ENCODE data around the gene DAZL.

DAZL gene

DNA sequence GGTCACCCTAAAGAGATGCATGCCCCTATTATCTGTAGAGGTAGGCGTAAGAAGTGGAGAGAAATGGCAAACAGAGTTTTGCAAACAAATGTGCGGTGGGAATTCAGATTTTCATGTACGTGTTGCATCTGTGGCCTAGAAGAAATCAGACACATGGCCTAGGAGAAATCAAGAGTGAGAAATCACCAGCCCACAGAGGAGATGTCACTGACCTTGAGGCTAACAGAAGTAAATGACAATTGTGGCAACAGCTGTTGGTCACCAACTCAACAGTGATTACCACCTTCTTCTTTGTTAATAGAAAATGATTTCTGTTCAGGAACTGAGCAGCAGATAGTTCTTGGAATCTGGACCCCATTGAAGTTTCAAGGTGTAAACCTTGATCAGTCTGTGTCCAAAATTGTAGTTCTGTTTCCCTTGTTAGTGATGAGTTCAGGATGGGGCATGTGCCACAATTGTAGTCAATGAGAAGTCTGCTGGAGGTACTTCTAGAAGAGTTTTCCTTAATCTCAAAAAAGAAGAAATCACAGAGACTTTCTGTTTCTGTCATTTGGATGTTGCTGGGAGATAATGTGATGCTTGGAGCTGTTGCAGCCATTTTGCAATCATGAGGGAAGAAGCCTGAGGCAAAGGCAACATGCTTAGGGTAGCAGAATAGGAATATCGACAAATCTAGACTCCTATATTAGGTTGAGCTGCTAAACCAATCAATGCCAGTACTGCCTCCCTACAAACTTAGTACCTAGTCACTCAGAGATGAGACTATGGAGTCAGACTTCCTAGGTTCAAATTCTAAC is 57.5 kb downstream of the DAZL start:
- no peak overlapping the region for H3K27ac Mint-ChIP-seq
- no peak for TF ChIP-seq CTCF (IDR thresholded peaks at IDR 0.05)
- peaks cover 8% of the 10 kb centered on the region for H3K9me3 Mint-ChIP-seq
- peaks cover 2% of the 10 kb centered on the region for H3K27me3 Mint-ChIP-seq (ENCODE audit: low read depth, poor library complexity)
- peaks cover 17% of the 10 kb centered on the region for H3K4me1 Mint-ChIP-seq
- no peak for DNase-seq
- H3K36me3 Mint-ChIP-seq (ENCODE audit: low read depth): no peaks in the 10 kb centered on the region
- H3K4me3 Mint-ChIP-seq: no peak overlapping the region

DNA sequence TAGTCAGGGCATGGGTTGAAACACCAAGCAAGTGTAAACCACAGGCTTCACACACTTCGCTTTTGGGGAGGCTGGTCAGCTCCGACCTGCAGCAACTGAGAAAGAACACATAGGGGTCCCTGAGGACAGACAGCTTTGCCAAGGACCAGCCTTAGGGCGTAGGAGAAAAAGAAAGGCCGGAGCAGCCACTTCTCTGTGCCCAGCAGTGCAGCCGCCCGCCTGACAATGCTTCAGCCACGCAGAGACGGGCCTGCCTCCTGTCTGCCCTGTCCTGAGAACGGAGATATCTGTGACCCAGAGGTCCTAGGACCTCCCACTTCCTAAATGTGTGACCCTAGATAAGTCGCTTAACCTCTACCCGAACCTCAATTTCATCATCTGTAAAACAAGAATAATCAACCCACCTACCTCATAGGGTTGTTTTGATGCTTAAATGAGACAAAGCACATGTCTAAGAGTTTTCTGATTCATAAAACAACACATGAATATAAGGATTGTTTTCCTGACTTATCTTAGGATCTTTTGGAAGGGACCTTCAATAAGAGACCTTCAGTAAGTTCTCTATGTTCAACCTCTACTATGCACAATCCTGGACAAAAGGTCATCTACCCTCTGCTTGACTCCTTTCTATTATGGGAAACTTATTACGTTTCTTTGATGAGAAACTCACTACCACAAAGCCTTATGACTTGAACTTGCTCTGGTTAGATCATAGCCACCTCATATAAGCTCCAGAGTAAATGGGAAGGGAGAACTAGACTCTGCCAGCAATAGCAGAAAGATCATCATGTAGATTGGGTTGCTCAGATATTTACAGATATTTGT is 58.8 kb downstream of the DAZL start:
- H3K4me3 Mint-ChIP-seq: no peak overlapping the region
- no peak for TF ChIP-seq CTCF (IDR thresholded peaks at IDR 0.05)
- H3K9me3 Mint-ChIP-seq: peaks cover 8% of the 10 kb centered on the region
- no peak overlapping the region for H3K27ac Mint-ChIP-seq
- H3K27me3 Mint-ChIP-seq (ENCODE audit: low read depth, poor library complexity): peaks cover 5% of the 10 kb centered on the region
- no peaks in the 10 kb centered on the region for H3K36me3 Mint-ChIP-seq (ENCODE audit: low read depth)
- DNase-seq: no peak
- peaks cover 17% of the 10 kb centered on the region for H3K4me1 Mint-ChIP-seq

DNA sequence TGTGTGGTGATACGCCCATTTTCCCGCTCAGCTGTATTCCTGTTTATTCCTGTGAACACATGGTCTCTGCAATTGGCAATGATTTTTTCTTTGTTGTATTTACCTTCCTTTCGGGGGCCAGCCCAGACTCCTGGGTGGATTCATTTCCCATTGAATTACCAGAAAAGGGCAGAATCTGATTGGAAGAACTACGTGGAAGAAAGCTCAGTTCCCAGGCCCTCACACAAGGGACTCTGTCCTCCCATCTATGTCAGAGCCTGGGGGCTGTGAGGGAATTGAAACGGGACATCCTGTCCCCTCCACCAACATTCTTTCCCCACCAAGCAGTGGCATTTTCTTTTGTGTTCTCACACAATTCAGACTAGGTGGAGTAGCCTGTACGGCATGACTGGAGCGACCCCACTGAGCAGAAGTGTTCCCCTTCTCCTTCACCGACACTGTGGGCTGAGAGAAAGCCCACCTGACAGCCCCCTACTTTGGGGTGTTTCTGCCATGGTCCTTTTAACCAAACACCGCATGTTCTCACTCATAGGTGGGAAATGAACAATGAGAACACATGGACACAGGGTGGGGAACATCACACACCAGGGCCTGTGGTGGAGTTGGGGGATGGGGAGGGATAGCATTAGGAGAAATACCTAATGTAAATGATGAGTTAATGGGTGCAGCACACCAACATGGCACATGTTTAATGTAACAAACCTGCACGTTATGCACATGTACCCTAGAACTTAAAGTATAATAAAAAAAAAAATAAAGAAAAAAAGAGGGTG is 59.6 kb downstream of the DAZL start:
- peaks cover 8% of the 10 kb centered on the region for H3K9me3 Mint-ChIP-seq
- no peak for DNase-seq
- no peaks in the 10 kb centered on the region for H3K36me3 Mint-ChIP-seq (ENCODE audit: low read depth)
- peaks cover 5% of the 10 kb centered on the region for H3K27me3 Mint-ChIP-seq (ENCODE audit: low read depth, poor library complexity)
- no peak for TF ChIP-seq CTCF (IDR thresholded peaks at IDR 0.05)
- peaks cover 12% of the 10 kb centered on the region for H3K4me1 Mint-ChIP-seq
- H3K4me3 Mint-ChIP-seq: no peak overlapping the region
- no peak overlapping the region for H3K27ac Mint-ChIP-seq

DNA sequence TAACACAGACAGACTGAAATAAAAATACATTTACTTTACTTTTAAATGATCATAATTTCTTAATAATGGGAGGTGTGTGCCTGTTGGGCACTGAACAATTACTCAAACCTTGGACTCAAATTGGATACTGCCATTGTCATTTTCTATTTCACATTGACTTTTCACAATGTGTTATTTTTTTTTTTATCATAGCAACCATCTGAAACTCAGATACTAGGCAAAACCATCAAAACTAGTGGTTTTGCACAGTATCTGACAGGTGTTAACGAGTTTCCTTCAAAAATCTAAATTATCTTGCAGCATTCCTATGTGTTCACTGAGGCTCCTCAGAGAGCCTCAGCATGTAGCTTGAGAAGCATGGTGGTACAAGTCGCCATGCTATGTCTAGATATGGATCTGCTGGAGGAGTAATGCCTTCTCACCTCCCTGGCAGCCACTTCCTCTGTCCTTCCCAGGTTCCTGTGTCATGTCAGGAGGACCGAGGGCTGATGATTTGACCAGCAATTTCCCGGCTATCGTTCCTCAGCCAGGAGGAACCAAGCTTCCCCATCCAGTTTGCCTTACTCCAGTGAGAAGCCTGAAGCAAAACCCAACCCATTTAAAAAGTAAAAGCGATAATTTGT is 61.9 kb downstream of the DAZL start:
- H3K9me3 Mint-ChIP-seq: peaks cover 8% of the 10 kb centered on the region
- no peak for TF ChIP-seq CTCF (IDR thresholded peaks at IDR 0.05)
- H3K36me3 Mint-ChIP-seq (ENCODE audit: low read depth): no peaks in the 10 kb centered on the region
- no peak overlapping the region for H3K4me3 Mint-ChIP-seq
- H3K4me1 Mint-ChIP-seq: peaks cover 5% of the 10 kb centered on the region
- no peak for DNase-seq
- H3K27ac Mint-ChIP-seq: no peak overlapping the region
- H3K27me3 Mint-ChIP-seq (ENCODE audit: low read depth, poor library complexity): peaks cover 6% of the 10 kb centered on the region

DNA sequence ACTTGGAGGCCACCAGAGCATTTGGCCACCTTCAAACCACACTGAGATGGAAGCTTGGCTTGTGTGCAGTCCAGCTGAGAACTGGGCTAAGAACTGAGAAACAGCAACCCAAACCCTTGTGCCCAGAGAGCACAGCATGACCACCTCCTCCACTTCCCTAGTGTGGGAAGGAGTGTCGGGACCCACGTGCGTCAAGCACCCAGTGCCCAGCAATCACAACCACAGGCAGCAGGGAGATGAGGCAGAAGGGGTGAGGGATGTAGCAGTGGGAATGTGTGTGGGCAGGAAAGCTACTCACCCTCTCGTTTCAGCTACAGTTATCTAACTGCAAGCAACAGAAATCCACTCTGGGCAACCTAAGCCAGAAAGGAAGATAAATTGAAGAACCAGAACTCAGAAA is 66.7 kb downstream of the DAZL start:
- TF ChIP-seq CTCF (IDR thresholded peaks at IDR 0.05): no peak
- DNase-seq: no peak
- no peaks in the 10 kb centered on the region for H3K36me3 Mint-ChIP-seq (ENCODE audit: low read depth)
- peak overlapping the region; percentile 57 for H3K27ac Mint-ChIP-seq
- H3K4me3 Mint-ChIP-seq: no peak overlapping the region
- H3K27me3 Mint-ChIP-seq (ENCODE audit: low read depth, poor library complexity): peaks cover 6% of the 10 kb centered on the region
- peaks cover 31% of the 10 kb centered on the region for H3K4me1 Mint-ChIP-seq
- H3K9me3 Mint-ChIP-seq: peaks cover 11% of the 10 kb centered on the region
